T-helper 1 cell (primary cell): ENCODE measurements around the gene KDM4E.
"Not testable (repeated sequence)": the region's sequence is repeated elsewhere in the genome, so short reads cannot be mapped to it uniquely, and the experiment has no call there.

Experiments
- DNase-seq, 5 donors: peaks; one replicate each; pipeline ENCODE4 v3.0.0-alpha.2; 2012 to 2020
- total RNA-seq, 4 donors: gene quantifications; one replicate each; lab custom pipeline; 2026; lab: John Stamatoyannopoulos, UW

The KDM4E gene
- total RNA-seq, result 0 reads per million in 4 donors

GRCh38 chr11:95024958-95025357 lies at the start of gene KDM4E:
Gene KDM4E, plus strand, starts transcription at chr11:95025258. Its CDS starts 300 bp downstream, at chr11:95025558.
- no peak for DNase-seq

DNA sequence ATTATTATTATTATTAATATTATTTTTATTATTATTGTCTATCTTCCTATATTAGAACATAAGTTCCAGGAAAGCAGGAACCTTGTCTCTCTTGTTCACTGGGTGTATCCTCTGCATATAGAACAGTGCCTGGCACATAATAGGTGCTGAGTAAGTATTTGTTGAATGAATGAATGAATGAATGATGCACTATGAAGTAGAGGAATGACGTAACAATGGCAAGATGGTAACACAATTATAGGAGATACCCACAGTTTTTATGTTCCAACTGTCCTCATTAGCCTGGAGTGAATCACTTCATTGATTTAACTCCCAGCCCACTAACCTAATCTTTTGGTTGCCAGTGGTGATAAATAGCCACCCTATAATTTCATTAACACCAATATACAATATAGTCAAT lies 49.5 kb upstream of the KDM4E start:
- no peak for DNase-seq

DNA sequence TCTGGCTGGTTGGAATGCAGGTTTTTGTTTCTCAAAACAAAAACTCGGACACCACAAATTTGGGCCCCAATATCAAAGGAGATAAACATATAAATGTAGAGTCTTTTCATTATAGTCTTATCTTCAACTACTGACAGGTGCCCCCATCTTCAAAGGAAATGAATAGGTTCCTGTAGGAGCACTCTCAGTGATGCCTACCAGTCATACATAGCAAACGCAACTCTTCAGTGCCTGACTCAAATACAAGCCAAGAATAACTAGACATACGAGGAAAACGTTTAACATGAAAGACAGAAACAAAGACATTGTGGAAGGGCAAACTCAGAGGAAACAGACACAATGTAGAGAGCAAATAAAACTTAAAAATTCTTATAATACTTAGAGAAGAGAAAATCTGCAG lies 37.7 kb upstream of the KDM4E start:
- DNase-seq, result no peak

DNA sequence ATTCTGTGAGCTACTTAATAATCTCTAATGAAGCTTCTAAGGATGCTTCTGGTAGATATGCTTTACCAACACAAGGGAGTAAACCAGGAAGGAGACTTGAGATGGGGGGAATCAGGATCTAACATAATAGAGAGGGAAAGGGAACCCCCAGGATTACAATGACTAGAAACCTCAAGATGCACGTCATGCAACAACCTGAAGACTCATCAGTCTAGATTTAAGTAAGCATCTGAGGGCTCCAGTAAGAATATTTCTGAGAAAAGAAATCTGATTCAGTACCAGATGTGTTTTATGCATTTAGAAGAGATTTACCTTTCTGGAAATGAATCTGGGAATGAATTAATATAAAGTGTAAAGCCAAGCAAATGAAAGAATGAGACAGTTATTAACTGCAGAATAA lies 36.3 kb upstream of the KDM4E start:
- DNase-seq, result peak in 1 of 5 donors; percentile 6

GRCh38 chr11:94993400-94993943 lies 31.6 kb upstream of the KDM4E start:
- DNase-seq, result no peak

- no peak for DNase-seq
These were observed 27.6 kb upstream of the KDM4E start for GRCh38 chr11:94997437-94997836.

DNA sequence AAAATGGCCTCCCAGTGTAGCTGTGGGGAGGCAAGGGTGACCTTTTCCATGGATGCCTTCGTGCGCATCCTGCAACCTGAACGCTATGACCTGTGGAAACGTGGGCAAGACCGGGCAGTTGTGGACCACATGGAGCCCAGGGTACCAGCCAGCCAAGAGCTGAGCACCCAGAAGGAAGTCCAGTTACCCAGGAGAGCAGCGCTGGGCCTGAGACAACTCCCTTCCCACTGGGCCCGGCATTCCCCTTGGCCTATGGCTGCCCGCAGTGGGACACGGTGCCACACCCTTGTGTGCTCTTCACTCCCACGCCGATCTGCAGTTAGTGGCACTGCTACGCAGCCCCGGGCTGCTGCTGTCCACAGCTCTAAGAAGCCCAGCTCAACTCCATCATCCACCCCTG lies 26.8 kb upstream of the KDM4E start:
- no peak for DNase-seq

DNA sequence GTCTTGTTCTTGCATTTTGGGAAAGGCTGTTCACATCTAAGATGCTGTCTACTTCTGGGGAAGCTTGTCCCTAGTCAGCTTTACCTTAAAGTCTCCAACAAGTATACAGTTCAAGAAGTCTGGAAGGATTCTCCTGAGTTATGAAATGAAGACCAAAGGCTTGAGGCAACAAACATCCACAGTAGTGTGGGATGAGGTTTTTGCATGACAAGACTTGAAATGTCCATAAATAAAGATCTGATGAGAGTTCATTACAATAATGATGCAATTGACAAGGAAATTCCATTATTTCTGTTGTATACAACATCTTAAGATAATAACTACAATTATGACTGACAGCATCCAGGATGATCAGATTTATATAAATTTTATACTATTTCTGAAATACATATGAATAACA lies 21.3 kb upstream of the KDM4E start:
- DNase-seq, result no peak

DNA sequence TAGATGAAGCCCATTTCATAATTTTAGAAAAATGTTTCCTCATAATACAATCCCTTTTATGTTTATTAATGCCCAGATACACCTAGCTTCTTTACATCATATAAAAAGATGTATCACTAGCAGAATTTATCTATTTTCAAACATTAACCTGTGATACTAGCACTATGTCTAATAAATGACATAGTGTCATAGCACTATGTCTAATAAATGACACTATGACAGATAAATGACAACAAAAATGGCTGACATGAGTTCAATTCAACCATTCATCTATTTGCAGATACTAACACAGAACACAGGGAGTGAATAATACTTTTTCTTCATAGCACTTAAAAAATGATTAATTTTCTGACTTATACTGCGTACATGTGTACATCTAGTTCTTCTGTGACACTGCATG lies 19.4 kb upstream of the KDM4E start:
- no peak for DNase-seq

GRCh38 chr11:95011376-95011775 lies 13.7 kb upstream of the KDM4E start:
- no peak for DNase-seq

DNA sequence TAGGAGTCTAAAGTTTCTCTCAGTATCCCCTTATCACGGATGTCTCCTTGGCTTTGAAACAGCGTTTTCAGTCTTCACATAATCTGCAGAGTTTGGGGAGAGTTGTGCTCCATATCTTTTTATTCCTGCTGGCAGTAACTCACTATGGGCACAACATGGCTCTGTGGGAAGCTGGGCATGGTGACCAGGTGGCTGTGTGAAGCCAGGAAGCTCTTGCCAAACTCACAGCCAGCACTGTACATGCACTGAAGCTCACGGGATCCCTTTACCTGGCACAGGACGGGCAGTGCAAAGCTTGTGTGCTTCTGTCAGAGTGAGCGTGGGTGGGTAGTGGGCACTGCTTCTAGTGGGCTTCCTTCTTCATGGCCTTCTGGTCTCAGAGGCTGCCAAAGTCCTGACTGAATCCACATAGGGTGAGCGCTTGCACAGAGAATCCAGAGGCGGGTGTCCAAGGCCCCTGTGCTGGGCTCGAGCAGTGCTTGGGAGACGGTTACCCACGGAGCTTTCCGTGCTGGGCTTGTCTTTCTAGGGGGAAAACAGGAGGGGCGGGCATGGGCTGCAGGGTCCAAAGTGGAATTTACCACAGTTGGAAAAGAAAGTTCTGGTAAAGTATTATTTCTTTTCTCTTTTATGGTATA lies 10.8 kb upstream of the KDM4E start:
- DNase-seq, result no peak

- no peak for DNase-seq
These were observed 8.9 kb upstream of the KDM4E start for GRCh38 chr11:95016139-95016538.

- not testable (repeated sequence) for DNase-seq
These were observed 3.6 kb upstream of the KDM4E start for GRCh38 chr11:95021468-95021867.

DNA sequence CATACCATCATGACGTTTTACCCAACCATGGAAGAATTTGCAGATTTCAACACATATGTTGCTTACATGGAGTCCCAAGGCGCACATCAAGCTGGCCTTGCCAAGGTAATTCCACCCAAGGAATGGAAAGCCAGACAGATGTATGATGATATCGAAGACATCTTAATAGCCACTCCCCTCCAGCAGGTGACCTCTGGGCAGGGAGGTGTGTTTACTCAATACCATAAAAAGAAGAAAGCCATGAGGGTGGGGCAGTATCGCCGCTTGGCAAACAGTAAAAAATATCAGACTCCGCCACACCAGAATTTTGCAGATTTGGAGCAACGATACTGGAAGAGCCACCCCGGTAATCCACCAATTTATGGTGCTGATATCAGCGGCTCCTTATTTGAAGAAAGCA lies 536 bp downstream of the KDM4E start:
- not testable (repeated sequence) for DNase-seq

DNA sequence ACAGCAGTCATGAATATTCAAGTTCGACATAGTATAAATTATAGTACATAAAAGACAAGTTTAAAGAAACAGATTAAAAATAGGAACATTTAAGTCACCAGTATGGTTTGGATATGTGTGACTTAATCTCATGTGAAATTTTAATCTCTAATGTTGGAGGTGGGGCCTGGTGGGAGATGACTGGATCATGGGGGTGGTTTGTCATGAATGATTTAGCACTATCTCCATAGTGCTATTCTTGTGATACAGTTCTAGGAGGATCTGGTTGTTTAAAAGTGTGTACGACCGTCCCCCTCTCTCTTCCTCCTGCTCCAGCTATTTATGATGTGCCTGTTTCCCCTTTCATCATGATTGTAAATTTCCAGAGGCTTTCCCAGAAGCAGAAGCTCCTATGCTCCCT lies 3.3 kb downstream of the KDM4E start:
- no peak for DNase-seq

DNA sequence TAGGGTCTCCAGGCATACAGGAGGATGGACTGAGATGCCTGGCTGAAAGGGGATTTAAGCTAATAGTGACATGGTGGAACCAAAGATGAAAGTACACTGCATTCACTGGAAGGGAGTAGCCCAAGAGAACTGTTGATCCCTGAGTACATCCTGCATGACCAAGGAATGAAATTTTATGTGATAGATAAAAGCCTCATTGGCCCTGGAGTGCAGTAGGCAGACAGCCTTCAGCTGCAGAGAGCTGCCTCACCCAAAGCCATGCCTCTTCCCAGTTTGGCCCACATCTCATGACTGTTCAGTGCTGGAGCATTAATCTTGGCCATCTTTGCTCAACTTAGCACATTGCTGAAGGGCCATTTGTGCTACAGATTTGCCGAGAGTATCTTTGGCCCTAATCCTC lies 8.0 kb downstream of the KDM4E start:
- DNase-seq, result no peak

GRCh38 chr11:95035316-95035715 lies 10.3 kb downstream of the KDM4E start:
- DNase-seq, result no peak

DNA sequence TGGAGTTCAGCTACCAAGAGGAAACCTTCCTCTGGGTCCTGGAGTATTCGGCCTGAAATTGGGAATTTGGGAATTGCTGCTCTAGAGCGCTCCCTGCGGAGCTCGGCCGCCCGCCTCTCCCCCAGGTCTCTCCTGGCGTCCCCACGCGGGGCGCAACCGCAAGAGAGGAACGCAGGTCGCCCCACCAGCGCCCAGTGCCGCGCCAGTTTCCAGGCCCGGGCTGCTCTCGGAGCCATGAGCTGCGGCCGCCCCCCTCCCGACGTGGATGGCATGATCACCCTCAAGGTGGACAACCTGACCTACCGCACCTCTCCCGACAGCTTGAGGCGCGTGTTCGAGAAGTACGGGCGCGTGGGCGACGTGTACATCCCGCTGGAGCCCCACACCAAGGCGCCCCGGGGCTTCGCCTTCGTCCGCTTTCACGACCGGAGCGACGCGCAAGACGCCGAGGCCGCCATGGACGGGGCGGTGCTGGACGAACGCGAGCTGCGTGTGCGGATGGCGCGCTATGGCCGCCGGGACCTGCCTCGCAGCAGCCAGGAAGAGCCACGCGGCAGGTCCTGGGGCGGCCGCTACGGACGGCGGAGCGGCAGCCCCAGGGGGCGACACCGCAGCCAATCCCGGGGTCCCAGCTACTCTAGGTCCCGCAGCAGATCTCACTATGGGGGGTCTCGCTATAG lies 12.4 kb downstream of the KDM4E start:
- peak in 1 of 5 donors; percentile 5 for DNase-seq

GRCh38 chr11:95042239-95042638 lies 17.2 kb downstream of the KDM4E start:
- DNase-seq, result no peak

DNA sequence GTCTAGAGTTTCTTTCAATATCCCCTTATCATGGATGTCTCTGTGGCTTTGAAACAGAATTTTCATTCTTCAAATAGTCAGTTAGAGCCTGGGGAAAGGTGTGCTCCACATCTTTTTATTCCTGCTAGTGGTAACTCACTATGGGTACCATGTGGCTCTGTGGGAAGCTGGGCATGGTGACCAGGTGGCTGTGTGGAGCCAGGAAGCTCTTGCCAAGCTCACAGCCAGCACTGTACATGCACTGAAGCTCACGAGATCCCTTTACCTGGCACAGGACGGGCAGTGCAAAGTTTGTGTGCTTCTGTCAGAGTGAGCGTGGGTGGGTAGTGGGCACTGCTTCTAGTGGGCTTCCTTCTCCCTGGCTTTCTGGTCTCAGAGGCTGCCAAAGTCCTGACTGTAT lies 17.8 kb downstream of the KDM4E start:
- DNase-seq, result no peak

DNA sequence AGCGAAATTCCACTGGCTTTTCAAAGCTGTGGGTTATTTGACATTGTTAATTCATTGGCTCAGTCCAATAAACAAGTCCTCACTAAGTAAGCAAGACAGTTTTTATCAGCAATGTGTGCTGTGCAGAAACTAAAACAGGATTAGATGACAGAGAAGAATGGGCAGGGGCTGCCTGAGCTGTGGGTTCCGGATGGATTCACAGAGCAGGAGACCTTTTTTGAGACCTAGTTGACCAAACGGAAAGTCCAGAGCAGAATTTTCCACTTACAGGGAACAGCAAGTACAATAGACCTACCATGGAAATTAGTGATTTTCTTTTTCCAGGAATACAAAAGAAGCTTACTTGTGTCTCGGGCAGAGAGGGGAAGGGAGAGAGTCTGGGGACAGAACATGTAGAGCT lies 19.0 kb downstream of the KDM4E start:
- DNase-seq, result no peak

- DNase-seq, result no peak
These were observed 20.8 kb downstream of the KDM4E start for GRCh38 chr11:95045812-95046211.

- DNase-seq, result not testable (repeated sequence)
These were observed 24.1 kb downstream of the KDM4E start, which contains the start of gene KDM4F for GRCh38 chr11:95049122-95049521. Gene KDM4F, plus strand, starts transcription at chr11:95049422.

DNA sequence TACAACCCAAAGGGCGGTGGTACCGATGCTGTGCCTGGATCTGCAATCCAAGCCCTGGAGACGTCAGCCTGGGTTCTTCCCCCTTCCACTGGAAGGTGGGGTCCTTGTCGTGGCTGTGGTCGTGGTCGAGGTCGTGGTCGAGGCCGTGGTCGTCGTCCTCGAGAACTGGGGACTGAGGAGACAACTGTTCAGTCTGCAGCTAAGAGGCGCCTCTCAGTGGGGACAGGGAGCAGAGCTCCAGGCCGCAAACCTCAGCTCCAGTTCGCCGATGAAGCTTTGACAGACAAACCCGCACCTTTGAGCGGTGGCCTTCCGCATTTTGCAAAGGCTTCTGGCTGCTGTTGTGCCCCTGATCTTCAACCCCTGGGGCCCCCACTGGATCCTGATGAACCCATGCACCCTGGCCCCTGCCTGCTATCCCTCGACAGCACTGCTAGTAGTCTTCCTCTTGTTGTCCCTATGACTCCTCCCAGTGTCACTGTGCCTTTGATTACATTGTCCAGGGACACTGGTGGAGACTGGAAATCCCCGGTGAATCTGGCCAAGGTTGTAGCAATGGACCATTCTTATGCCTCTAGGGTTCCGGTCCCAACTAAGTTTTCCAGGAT lies 25.6 kb downstream of the KDM4E start:
- DNase-seq, result no peak
